Measurements from ENCODE around the gene SORCS2.

SORCS2 gene

DNA sequence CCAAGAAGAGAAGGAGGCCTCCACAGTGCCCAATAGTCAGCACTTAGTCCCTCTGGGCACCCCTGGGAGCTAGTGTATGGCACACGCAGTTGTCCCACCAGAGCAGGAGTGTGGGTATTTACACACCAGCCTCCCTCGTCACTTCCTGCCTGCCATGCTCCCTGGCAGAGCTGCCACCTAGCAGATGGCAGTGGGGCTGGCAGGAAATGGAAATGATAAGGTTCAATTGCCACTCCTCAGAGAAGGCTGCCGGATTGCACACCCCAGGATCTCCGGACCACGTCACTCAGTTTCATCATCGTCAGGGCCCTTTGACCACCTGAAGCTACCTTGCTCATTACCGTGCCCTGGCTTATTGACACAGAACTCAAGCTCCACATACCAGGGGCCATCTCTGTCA lies 415.7 kb downstream of the SORCS2 start:
- Histone ChIP-seq H2AFZ (ENCODE audit: low read depth, low read length) (no peak overlapping the region), H3K36me3 (ENCODE audit: insufficient read depth, low read length) (no peaks in the 10 kb centered on the region), H3K4me1 (ENCODE audit: insufficient read depth, low read length) (no peaks in the 10 kb centered on the region), H3K4me3 (ENCODE audit: low read length) (no peak overlapping the region), H3K27me3 (ENCODE audit: insufficient read depth, low read length) (no peaks in the 10 kb centered on the region), H3K9me3 (ENCODE audit: low read length) (no peaks in the 10 kb centered on the region)

DNA sequence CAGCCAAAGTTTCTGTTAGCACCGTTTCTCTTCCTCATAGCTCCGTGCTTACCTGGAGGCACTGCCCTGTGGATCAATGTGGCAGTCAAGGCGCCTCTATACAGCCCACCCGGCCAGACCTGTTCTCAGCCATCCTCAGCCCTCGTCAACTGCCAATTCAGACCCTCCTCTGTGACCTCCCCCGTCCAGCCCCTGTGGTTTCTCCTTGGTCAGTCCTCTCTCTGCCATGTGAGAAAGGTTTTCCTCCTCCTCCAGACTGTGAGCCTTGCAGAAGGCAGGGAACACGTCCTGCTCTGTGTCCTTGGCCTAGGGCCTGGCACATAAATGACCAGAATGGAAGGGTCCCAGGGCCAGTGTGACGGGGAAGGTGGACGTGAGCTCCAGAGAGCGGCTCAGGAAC lies 417.0 kb downstream of the SORCS2 start:
- no peak overlapping the region for H3K4me3 ChIP-seq (ENCODE audit: low read length)
- H3K27me3 ChIP-seq (ENCODE audit: insufficient read depth, low read length), result no peaks in the 10 kb centered on the region
- no peak overlapping the region for H2AFZ ChIP-seq (ENCODE audit: low read depth, low read length)

DNA sequence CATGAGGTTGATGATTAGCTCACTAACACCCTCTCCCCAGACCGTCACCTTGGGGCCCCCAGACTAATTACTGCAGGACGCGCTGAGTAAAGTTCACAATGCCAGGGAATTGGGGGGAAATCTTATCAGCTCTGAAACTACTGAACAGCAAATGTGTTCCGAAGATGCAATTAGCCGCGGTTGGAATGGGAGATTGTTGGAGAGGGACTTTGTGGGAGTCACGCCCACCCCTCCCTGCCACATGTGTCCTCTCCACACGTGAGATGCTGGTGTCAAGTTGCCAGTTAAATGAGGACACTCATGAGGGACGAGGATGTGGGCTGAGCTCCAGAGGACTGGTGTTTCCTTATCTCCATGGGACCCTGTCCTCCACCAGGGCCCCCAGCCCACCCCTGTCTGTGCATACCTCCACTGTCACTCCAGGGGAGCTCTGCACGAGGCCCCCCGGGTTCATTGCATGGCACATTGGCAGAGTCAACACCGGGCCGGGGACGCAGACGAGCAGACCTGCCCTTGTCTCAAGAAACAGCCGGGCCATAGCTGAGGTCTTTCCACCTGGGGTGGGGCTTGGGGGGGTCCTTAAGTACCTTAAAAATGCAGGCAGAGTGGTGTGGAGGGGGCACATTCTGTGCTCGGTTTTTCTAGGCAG lies 417.8 kb downstream of the SORCS2 start:
- no peak overlapping the region for H3K4me3 ChIP-seq (ENCODE audit: low read length)
- no peaks in the 10 kb centered on the region for H3K27me3 ChIP-seq (ENCODE audit: insufficient read depth, low read length)
- no peaks in the 10 kb centered on the region for H3K4me1 ChIP-seq (ENCODE audit: insufficient read depth, low read length)
- no peaks in the 10 kb centered on the region for H3K36me3 ChIP-seq (ENCODE audit: insufficient read depth, low read length)
- no peaks in the 10 kb centered on the region for H3K9me3 ChIP-seq (ENCODE audit: low read length)
- no peak overlapping the region for H2AFZ ChIP-seq (ENCODE audit: low read depth, low read length)

More for the DNA sequence above, 417.0 kb downstream of the SORCS2 start:
- Histone ChIP-seq H3K9me3 (ENCODE audit: low read length) (no peaks in the 10 kb centered on the region), H3K4me1 (ENCODE audit: insufficient read depth, low read length) (no peaks in the 10 kb centered on the region), H3K36me3 (ENCODE audit: insufficient read depth, low read length) (no peaks in the 10 kb centered on the region)

DNA sequence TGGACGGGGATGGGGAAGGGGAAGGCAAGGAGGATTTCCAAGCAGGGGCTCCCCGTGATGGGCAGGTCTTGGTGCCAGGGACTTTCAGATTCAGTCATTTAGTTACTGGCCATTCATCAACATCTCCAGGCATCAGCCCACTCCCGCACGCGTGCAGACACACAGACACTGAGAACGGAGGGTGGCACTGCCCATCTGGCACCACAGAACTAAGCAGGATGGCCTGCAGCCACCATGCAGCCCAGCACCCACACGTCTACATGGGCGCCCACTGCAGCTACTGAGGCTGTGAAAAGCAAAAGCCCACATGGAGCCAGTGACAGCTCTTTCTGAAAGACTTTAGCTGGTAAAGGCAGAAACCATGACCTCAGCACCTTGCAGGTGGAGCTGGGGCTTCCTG lies 418.5 kb downstream of the SORCS2 start:
- H2AFZ ChIP-seq (ENCODE audit: low read depth, low read length), result no peak overlapping the region
- H3K4me3 ChIP-seq (ENCODE audit: low read length), result no peak overlapping the region
- H3K9me3 ChIP-seq (ENCODE audit: low read length), result no peaks in the 10 kb centered on the region
- no peaks in the 10 kb centered on the region for H3K36me3 ChIP-seq (ENCODE audit: insufficient read depth, low read length)
- H3K27me3 ChIP-seq (ENCODE audit: insufficient read depth, low read length), result no peaks in the 10 kb centered on the region
- no peaks in the 10 kb centered on the region for H3K4me1 ChIP-seq (ENCODE audit: insufficient read depth, low read length)

DNA sequence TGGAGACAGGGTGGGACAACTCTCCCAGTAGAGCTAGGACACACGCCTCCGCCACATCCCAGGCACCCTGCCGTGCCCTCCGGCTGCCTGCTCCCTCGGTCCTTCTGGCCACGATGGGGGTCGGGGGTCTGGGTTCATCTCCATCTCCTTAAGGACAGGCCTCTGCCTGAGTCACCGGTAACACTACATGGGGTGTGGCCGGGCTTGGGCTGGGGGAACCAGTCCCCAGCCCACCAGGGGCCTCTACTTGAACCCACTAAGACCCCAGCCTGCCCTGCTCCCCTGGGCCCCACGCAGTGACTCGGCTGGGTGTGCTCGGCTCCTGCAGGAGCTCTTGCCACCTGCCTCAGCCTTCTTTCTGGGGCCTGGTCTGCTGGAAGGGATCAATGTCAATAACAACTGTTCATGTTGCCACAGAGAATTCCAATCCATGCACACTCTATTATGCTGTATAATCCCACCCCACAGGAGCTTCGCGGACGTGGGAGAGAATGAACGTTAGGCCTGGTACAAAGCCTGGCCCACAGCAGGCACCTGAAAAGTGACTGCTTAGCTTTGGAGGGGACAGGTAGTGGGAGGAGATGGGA lies 420.1 kb downstream of the SORCS2 start:
- Histone ChIP-seq H3K36me3 (ENCODE audit: insufficient read depth, low read length) (no peaks in the 10 kb centered on the region), H2AFZ (ENCODE audit: low read depth, low read length) (no peak overlapping the region), H3K9me3 (ENCODE audit: low read length) (no peaks in the 10 kb centered on the region), H3K27me3 (ENCODE audit: insufficient read depth, low read length) (no peaks in the 10 kb centered on the region), H3K4me1 (ENCODE audit: insufficient read depth, low read length) (no peaks in the 10 kb centered on the region), H3K4me3 (ENCODE audit: low read length) (no peak overlapping the region)

DNA sequence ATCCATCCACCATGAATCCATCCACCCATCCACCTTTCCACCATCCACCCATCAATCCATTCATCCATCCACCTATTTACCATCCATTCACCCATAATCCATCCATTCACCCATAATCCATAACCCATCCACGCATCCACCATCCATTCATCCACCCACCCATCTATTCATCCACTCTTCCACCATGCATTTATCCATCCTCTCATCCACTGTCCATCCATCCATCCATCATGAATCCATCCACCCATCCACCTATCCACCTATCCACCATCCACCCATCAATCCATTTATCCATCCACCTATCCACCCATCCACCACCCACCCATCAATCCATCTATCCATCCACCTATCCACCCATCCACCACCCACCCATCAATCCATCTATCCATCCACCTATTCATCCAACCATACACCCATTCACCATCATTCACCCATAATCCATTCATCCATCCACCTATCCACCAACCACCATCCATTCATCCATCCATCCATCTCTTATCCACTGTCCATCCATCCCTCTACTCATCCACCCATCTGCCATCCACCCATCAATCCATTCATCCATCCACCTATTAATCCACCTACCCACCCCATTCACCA lies 422.1 kb downstream of the SORCS2 start:
- H3K36me3 ChIP-seq (ENCODE audit: insufficient read depth, low read length), result no peaks in the 10 kb centered on the region
- no peaks in the 10 kb centered on the region for H3K27me3 ChIP-seq (ENCODE audit: insufficient read depth, low read length)
- H3K4me3 ChIP-seq (ENCODE audit: low read length), result no peak overlapping the region
- no peaks in the 10 kb centered on the region for H3K9me3 ChIP-seq (ENCODE audit: low read length)
- H2AFZ ChIP-seq (ENCODE audit: low read depth, low read length), result no peak overlapping the region
- no peaks in the 10 kb centered on the region for H3K4me1 ChIP-seq (ENCODE audit: insufficient read depth, low read length)

DNA sequence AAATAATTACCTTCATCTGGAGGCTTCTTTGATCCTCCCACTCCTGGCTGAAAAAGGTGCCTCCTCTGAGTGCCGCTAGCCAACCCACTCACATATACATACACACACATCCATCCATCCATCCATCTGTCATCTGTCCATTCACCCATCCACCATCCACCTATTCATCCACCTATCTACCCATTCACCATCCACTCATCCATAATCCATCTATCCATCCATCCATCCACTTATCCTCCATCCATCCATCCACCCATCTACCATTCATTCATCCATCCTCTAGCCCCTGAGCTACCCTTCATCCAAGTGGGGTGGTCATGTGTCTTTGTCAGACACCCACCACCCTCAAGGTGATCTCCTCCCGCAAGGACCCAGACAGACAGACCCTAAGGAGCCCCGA lies 423.9 kb downstream of the SORCS2 start:
- Histone ChIP-seq H3K4me1 (ENCODE audit: insufficient read depth, low read length) (no peaks in the 10 kb centered on the region), H3K9me3 (ENCODE audit: low read length) (no peaks in the 10 kb centered on the region), H3K27me3 (ENCODE audit: insufficient read depth, low read length) (no peaks in the 10 kb centered on the region), H3K4me3 (ENCODE audit: low read length) (no peak overlapping the region), H3K36me3 (ENCODE audit: insufficient read depth, low read length) (no peaks in the 10 kb centered on the region), H2AFZ (ENCODE audit: low read depth, low read length) (no peak overlapping the region)

DNA sequence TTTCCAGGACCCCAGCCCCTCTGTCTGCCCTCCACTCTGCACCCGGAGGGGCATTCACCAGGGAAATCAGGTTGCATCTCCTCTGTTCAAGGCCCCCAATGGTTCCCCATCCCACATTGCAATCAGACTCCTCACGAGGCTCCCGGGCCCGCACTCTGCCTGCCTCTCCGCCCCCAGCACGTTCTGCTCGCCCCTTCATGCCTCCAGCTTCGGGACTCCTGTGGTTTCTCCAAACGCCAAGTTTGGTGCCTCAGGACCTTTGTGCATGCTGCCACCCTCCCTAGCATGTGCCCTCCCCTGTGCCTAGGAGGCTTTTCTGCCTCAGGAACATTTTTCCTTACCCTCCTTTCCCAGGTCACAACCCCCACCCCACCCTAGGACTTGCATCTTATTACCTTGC lies 426.0 kb downstream of the SORCS2 start:
- Histone ChIP-seq H3K4me3 (ENCODE audit: low read length) (no peak overlapping the region), H2AFZ (ENCODE audit: low read depth, low read length) (no peak overlapping the region), H3K9me3 (ENCODE audit: low read length) (no peaks in the 10 kb centered on the region), H3K27me3 (ENCODE audit: insufficient read depth, low read length) (no peaks in the 10 kb centered on the region), H3K36me3 (ENCODE audit: insufficient read depth, low read length) (no peaks in the 10 kb centered on the region), H3K4me1 (ENCODE audit: insufficient read depth, low read length) (no peaks in the 10 kb centered on the region)

DNA sequence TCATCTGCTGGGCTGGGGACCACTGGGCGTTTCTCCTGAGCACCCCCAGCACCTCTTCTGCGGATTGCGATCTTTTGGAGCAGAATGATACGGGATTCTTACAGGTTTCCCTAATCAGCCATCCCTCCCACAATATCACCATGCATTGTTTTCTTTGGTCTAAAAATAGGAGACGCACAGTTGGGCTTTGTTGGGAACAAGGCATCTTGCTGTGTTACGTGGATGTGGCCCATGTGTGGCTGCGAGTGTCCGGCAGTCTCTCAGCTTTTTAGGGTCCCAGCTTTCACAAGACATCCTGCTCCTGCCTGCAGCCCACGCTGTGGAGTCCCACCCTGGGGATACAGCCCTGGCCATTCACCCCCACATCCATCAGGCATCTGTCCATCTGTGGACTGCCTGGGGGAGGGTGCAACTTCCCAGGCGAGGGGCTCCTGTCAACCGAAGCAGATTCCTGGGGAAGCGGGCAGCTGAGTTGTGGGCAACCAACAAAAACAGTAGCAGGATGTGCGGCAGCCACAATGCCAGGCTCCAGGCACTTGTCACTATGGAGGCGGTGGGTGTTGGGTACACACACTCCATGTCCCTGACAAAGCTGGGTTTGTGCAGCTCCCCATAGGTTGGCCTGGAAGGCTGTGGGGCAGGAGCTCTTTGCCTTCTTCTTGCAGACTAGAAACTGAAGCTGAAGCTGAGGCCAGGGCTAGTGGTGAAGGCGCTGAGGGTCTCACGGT lies 427.9 kb downstream of the SORCS2 start:
- Histone ChIP-seq H3K27me3 (ENCODE audit: insufficient read depth, low read length) (no peaks in the 10 kb centered on the region), H3K36me3 (ENCODE audit: insufficient read depth, low read length) (no peaks in the 10 kb centered on the region), H3K9me3 (ENCODE audit: low read length) (no peaks in the 10 kb centered on the region), H3K4me1 (ENCODE audit: insufficient read depth, low read length) (no peaks in the 10 kb centered on the region), H2AFZ (ENCODE audit: low read depth, low read length) (no peak overlapping the region), H3K4me3 (ENCODE audit: low read length) (no peak overlapping the region)

DNA sequence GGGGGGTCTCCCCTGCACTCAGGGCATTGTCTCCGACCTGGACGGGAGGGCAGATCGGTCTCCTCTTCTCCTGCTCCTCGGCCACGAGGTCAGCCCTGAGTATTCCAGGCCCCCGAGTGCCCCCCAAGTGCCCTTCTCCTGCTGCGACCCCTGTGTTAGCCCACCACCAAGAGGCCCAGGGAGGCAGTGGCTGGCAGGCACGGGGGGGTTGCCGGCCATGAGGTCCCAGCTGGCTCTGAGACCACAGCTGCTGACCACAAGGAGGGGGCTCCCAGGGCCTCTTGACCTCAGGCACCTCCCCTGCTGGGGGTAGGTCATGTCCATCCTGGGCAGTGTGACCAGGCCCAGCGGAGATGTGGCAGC lies 428.5 kb downstream of the SORCS2 start:
- H3K27me3 ChIP-seq (ENCODE audit: insufficient read depth, low read length), result no peaks in the 10 kb centered on the region
- H3K9me3 ChIP-seq (ENCODE audit: low read length), result no peaks in the 10 kb centered on the region
- H3K4me3 ChIP-seq (ENCODE audit: low read length), result no peak overlapping the region
- H3K4me1 ChIP-seq (ENCODE audit: insufficient read depth, low read length), result no peaks in the 10 kb centered on the region
- no peaks in the 10 kb centered on the region for H3K36me3 ChIP-seq (ENCODE audit: insufficient read depth, low read length)
- no peak overlapping the region for H2AFZ ChIP-seq (ENCODE audit: low read depth, low read length)

DNA sequence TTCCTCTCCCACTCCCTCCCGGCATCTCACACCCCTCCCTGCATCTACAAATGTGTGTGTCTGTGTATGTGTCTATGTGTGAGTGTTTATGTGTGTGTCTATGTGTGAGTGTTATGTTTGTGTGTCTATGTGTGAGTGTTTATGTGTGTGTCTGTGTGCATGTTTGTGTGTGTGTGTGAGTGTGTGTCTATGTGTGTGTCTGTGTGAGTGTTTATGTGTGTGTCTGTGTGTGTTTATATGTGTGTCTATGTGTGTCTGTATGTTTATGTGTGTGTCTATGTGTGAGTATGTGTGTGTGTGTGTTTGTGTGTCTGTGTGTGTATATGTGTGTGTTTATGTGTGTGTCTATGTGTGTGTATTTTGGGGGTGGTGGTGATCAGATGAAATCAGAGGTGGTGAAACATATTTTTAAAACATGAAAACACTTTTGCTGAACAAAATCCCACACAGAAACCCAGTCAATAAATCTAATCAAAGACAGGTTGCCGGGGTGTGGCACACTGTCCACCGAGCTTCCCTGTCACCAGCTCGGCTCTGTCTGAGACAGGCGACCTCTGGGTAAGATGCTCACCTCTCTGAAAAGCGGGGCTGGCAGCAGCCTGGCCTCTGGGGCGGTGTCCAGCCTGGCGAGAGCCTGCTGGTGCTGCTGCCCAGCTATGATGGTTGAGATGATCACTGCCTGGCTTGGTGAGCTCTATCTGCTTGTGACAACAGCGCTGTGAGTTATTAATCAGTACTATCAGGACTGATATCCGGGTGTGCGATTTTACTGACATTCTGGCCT lies 429.1 kb downstream of the SORCS2 start:
- H2AFZ ChIP-seq (ENCODE audit: low read depth, low read length), result no peak overlapping the region
- H3K4me1 ChIP-seq (ENCODE audit: insufficient read depth, low read length), result no peaks in the 10 kb centered on the region
- no peak overlapping the region for H3K4me3 ChIP-seq (ENCODE audit: low read length)
- H3K9me3 ChIP-seq (ENCODE audit: low read length), result no peaks in the 10 kb centered on the region
- H3K36me3 ChIP-seq (ENCODE audit: insufficient read depth, low read length), result no peaks in the 10 kb centered on the region
- H3K27me3 ChIP-seq (ENCODE audit: insufficient read depth, low read length), result no peaks in the 10 kb centered on the region

DNA sequence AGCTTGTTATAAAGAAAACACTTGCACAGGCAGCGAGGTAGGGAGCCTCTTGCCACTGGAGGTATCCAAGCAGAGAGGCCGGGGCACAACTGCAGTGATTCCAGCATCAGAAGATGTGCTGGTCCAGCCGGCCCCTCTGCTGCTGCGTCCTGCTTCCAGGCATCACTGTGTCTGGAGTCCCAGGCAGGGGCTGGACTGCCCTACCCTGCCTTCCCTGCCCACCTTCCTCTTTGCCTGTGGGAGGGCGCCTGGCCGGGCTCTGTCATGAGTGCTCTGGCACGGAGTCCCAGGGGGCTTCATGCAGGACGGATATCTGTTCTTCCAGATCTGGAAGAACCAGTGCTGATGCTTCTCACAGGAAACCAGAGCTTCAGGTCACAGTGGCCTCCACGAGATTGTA lies 430.0 kb downstream of the SORCS2 start:
- H2AFZ ChIP-seq (ENCODE audit: low read depth, low read length), result no peak overlapping the region
- no peaks in the 10 kb centered on the region for H3K9me3 ChIP-seq (ENCODE audit: low read length)
- H3K27me3 ChIP-seq (ENCODE audit: insufficient read depth, low read length), result no peaks in the 10 kb centered on the region
- no peaks in the 10 kb centered on the region for H3K36me3 ChIP-seq (ENCODE audit: insufficient read depth, low read length)
- H3K4me1 ChIP-seq (ENCODE audit: insufficient read depth, low read length), result no peaks in the 10 kb centered on the region
- no peak overlapping the region for H3K4me3 ChIP-seq (ENCODE audit: low read length)

DNA sequence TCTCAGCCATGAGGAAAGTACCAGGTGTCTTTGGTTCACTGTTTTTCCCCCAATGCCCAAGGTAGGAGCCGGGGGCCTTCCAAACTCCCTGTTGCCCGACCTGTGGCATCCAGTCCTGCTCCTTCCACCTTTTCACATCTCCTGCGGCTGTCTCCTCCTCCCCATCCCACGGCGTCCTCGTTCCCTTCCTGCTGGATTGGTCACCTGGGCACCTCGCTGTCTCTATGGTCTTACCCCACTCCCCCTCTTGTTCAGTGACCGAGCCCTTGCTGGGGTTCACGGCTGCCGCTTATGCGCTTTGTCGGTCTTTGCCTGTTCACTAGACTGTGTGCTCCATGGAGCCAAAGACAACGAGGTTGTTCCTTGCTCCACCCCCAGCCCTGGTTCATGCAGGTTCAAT lies 431.1 kb downstream of the SORCS2 start:
- Histone ChIP-seq H3K4me1 (ENCODE audit: insufficient read depth, low read length) (no peaks in the 10 kb centered on the region), H3K4me3 (ENCODE audit: low read length) (no peak overlapping the region), H3K9me3 (ENCODE audit: low read length) (no peaks in the 10 kb centered on the region), H2AFZ (ENCODE audit: low read depth, low read length) (no peak overlapping the region), H3K36me3 (ENCODE audit: insufficient read depth, low read length) (no peaks in the 10 kb centered on the region), H3K27me3 (ENCODE audit: insufficient read depth, low read length) (no peaks in the 10 kb centered on the region)
